ENCODE results near the gene ABHD2. TPM values are rescaled to one million over a fixed set of nuclear protein-coding genes. Genes with fewer than 3 reads are reported as not detected.

The ABHD2 gene
- total RNA-seq, 1 donor from 2014 or later, result 48.8 TPM

- Mint-ChIP-seq H3K9me3 (no peaks in the 10 kb centered on the region), H3K27me3 (no peaks in the 10 kb centered on the region), H3K4me1 (no peaks in the 10 kb centered on the region), H3K36me3 (ENCODE audit: low read depth) (peaks cover 66% of the 10 kb centered on the region), H3K4me3 (no peak overlapping the region), H3K27ac (no peak overlapping the region)
- ATAC-seq (ENCODE audit: low read depth), result no peak
- CTCF ChIA-PET, result no interaction called here
- TF ChIP-seq CTCF (IDR thresholded peaks at IDR 0.05), result no peak
- intact Hi-C loops (cut with micrococcal nuclease), result no loop called here
- no peak for DNase-seq
- POLR2A ChIA-PET, result no interaction called here
These were observed 34.4 kb downstream of the ABHD2 start for GRCh38 chr15:89122505-89123180.

- POLR2A ChIA-PET, result no interaction called here
- TF ChIP-seq CTCF (IDR thresholded peaks at IDR 0.05), result no peak
- no peak for DNase-seq
- intact Hi-C loops (cut with micrococcal nuclease), result no loop called here
- peaks cover 62% of the 10 kb centered on the region for H3K36me3 Mint-ChIP-seq (ENCODE audit: low read depth)
- no peak for ATAC-seq (ENCODE audit: low read depth)
- no peak overlapping the region for H3K27ac Mint-ChIP-seq
- H3K27me3 Mint-ChIP-seq, result no peaks in the 10 kb centered on the region
- H3K4me3 Mint-ChIP-seq, result no peak overlapping the region
- no peaks in the 10 kb centered on the region for H3K4me1 Mint-ChIP-seq
- CTCF ChIA-PET, result no interaction called here
- H3K9me3 Mint-ChIP-seq, result no peaks in the 10 kb centered on the region
These were observed 34.9 kb downstream of the ABHD2 start for GRCh38 chr15:89123181-89123525.

GRCh38 chr15:89125088-89125826 is 37.0 kb downstream of the ABHD2 start:
- no peak for ATAC-seq (ENCODE audit: low read depth)
- Mint-ChIP-seq H3K4me3 (no peak overlapping the region), H3K36me3 (ENCODE audit: low read depth) (peaks cover 48% of the 10 kb centered on the region), H3K27me3 (no peaks in the 10 kb centered on the region), H3K4me1 (no peaks in the 10 kb centered on the region), H3K9me3 (no peaks in the 10 kb centered on the region), H3K27ac (no peak overlapping the region)
- CTCF ChIA-PET, result no interaction called here
- no peak for TF ChIP-seq CTCF (IDR thresholded peaks at IDR 0.05)
- intact Hi-C loops (cut with micrococcal nuclease), result no loop called here
- POLR2A ChIA-PET, result interaction anchor here (0.7 kb wide), 1 partner anchor 8 kb away, joined by 3 read pairs; no protein-coding TSS in a partner anchor
- no peak for DNase-seq

- intact Hi-C loops (cut with micrococcal nuclease), result no loop called here
These were observed 37.8 kb downstream of the ABHD2 start for GRCh38 chr15:89126009-89126408.

More at GRCh38 chr15:89126009-89126408, 37.8 kb downstream of the ABHD2 start:
- Mint-ChIP-seq H3K9me3 (no peaks in the 10 kb centered on the region), H3K36me3 (ENCODE audit: low read depth) (peaks cover 47% of the 10 kb centered on the region), H3K27ac (no peak overlapping the region), H3K4me1 (no peaks in the 10 kb centered on the region), H3K27me3 (no peaks in the 10 kb centered on the region), H3K4me3 (no peak overlapping the region)
- ChIA-PET CTCF (no interaction called here), POLR2A (no interaction called here)
- ATAC-seq (ENCODE audit: low read depth) (no peak), DNase-seq (no peak)
- no peak for TF ChIP-seq CTCF (IDR thresholded peaks at IDR 0.05)

Measured in activated B cell treated with CpG ODN at 0.5 μM for 24 hours (primary cell).